GM23248 (cell line): ENCODE data around the gene MTCH2. TPM values are rescaled to one million over a fixed set of nuclear protein-coding genes. Genes with fewer than 3 reads are reported as not detected.

Source experiments
- DNase-seq: peaks from one replicate; pipeline ENCODE4 v3.0.0-alpha.2; 2015
- H2AFZ ChIP-seq: fragments of 200-600 bp; sonication (generic); 2 replicates; pipeline ENCODE4 v1.6.1; 2016; ENCODE audit warnings: antibody characterized with exemption
- H3F3A ChIP-seq: fragments of 200-600 bp; sonication (generic); 2 replicates; pipeline ENCODE4 v1.6.1; 2016; ENCODE audit warnings: mild to moderate bottlenecking, antibody characterized with exemption, mixed run types; ENCODE audit not compliant: insufficient read depth
- H3K27ac ChIP-seq: fragments of 200-600 bp; sonication (generic); 2 replicates; pipeline ENCODE4 v1.5.1; 2016; ENCODE audit warnings: mild to moderate bottlenecking
- H3K27me3 ChIP-seq: fragments of 200-600 bp; sonication (generic); replicated peaks from 2 replicates; pipeline ENCODE4 v1.6.1; 2016; ENCODE audit warnings: mild to moderate bottlenecking; ENCODE audit not compliant: insufficient read depth
- H3K36me3 ChIP-seq: fragments of 200-600 bp; sonication (generic); 2 replicates; pipeline ENCODE4 v1.6.1; 2016; ENCODE audit warnings: low read depth, mild to moderate bottlenecking
- H3K4me1 ChIP-seq: fragments of 200-600 bp; sonication (generic); 2 replicates; pipeline ENCODE4 v1.6.1; 2016; ENCODE audit warnings: mild to moderate bottlenecking; ENCODE audit not compliant: insufficient read depth
- H3K4me2 ChIP-seq: fragments of 200-600 bp; sonication (generic); one replicate; pipeline ENCODE4 v1.6.1; 2016; ENCODE audit warnings: mild to moderate bottlenecking; ENCODE audit not compliant: unreplicated experiment
- H3K4me3 ChIP-seq: fragments of 200-600 bp; sonication (generic); 2 replicates; pipeline ENCODE4 v1.5.1; 2016; ENCODE audit warnings: mild to moderate bottlenecking
- H3K79me2 ChIP-seq: fragments of 200-600 bp; sonication (generic); 2 replicates; pipeline ENCODE4 v1.6.1; 2016; ENCODE audit warnings: mild to moderate bottlenecking; ENCODE audit not compliant: insufficient read depth
- H3K9ac ChIP-seq: fragments of 200-600 bp; sonication (generic); 2 replicates; pipeline ENCODE4 v1.6.1; 2016; ENCODE audit warnings: mild to moderate bottlenecking
- H3K9me2 ChIP-seq: fragments of 200-600 bp; sonication (generic); 2 replicates; pipeline ENCODE4 v1.6.1; 2016; ENCODE audit warnings: mixed run types, mild to moderate bottlenecking, moderate library complexity; ENCODE audit not compliant: insufficient read depth
- H3K9me3 ChIP-seq: fragments of 200-600 bp; sonication (generic); one replicate; pipeline ENCODE4 v1.6.1; 2017; ENCODE audit warnings: low read depth
- H4K20me1 ChIP-seq: fragments of 200-600 bp; sonication (generic); 2 replicates; pipeline ENCODE4 v1.6.0; 2016; ENCODE audit not compliant: insufficient read depth
- EZH2 ChIP-seq: fragments of 200-600 bp; sonication (generic); IDR thresholded peaks from 2 replicates; pipeline ENCODE4 v1.6.1; 2018; ENCODE audit warnings: antibody characterized with exemption, mild to moderate bottlenecking; ENCODE audit not compliant: insufficient read depth, poor library complexity, severe bottlenecking
- EZH2phosphoT487 ChIP-seq: fragments of 200-600 bp; sonication (generic); IDR thresholded peaks from 2 replicates; pipeline ENCODE4 v1.6.1; 2018; ENCODE audit warnings: antibody characterized with exemption, moderate library complexity, mild to moderate bottlenecking, low read depth; ENCODE audit not compliant: insufficient read depth
- WGBS, 2 experiments: methylation state at CpG; one replicate each; pipeline ENCODE4 v1.1.6; 2015 to 2017; ENCODE audit warnings: low lambda C conversion rate in 2 of 2, low coverage in 1 of 2; ENCODE audit errors: missing lambda C conversion rate in 2 of 2; 5-methylcytosine and 5-hydroxymethylcytosine counted together
- in situ Hi-C: fragments of 300-500 bp; cut with MboI; formaldehyde crosslinking; loops from 2 replicates; pipeline ENCODE4 v1.15.0; 2020
- polyA plus RNA-seq: library from polyadenylated mRNA; unstranded; fragments of >200 nt; fragmentation: Nextera tagmentation; extraction: Ambion mirVana; gene quantifications from 2 replicates; pipeline ENCODE4 v1.2.1, GENCODE V29; 2016
- total RNA-seq: library from RNA; depleted of rRNA; stranded (reverse); fragments of >200 nt; shearing (Covaris generic); gene quantifications from 2 replicates; pipeline ENCODE4 v1.2.3, GENCODE V29; 2014

MTCH2 gene
- total and polyA plus RNA-seq, 2 experiments from 2014 or later: 84.2 to 169 TPM

DNA sequence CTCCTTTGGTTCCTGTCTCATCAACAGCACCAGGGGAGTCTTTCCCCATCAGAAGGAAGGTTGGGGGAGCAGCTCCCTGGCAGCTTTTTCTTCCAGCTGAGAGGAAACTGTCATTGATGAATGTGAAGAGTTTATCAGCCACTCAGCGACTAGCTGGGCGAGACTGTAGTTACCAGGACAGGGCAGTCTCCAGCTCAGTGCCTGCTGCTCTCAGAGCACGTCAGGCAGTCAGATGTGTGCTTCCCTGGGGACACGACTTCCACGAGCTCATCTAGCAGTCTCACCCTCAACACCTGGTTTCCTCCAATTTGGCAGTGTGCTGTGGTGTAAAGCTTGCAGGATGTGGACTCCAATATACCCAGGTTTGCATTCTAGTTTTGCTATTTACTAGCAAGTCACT, 35.6 kb downstream of the MTCH2 start:
- no peaks in the 10 kb centered on the region for H3K27me3 ChIP-seq
- H3K4me3 ChIP-seq: no peak overlapping the region
- H2AFZ ChIP-seq: peak overlapping the region; percentile 1; the same call in 1 of the 2 replicates
- peaks cover 31% of the 10 kb centered on the region for H3K4me1 ChIP-seq
- peak; percentile 74 for DNase-seq
- no peaks in the 10 kb centered on the region for H3K9me2 ChIP-seq
- H4K20me1 ChIP-seq: no peaks in the 10 kb centered on the region
- H3F3A ChIP-seq: peaks cover 26% of the 10 kb centered on the region
- in situ Hi-C loops: no loop called here
- peak overlapping the region; percentile 70 for H3K27ac ChIP-seq
- TF ChIP-seq EZH2phosphoT487: no peak
- TF ChIP-seq EZH2: no peak
- no peaks in the 10 kb centered on the region for H3K79me2 ChIP-seq
- H3K4me2 ChIP-seq: peak overlapping the region; percentile 76
- H3K9me3 ChIP-seq: no peaks in the 10 kb centered on the region
- peak overlapping the region; percentile 28; the same call in 1 of the 2 replicates for H3K9ac ChIP-seq
- 7 to 13% methylated on average over 5 of the region's 5 CpGs for WGBS, 2 experiments
- H3K36me3 ChIP-seq: no peaks in the 10 kb centered on the region

- H3K27ac ChIP-seq: no peak overlapping the region
- no peaks in the 10 kb centered on the region for H3K36me3 ChIP-seq
- peaks cover 26% of the 10 kb centered on the region for H3F3A ChIP-seq
- peaks cover 31% of the 10 kb centered on the region for H3K4me1 ChIP-seq
- WGBS, 2 experiments: 100% methylated on average over 3 of the region's 3 CpGs
- no peaks in the 10 kb centered on the region for H3K79me2 ChIP-seq
- H3K27me3 ChIP-seq: no peaks in the 10 kb centered on the region
- DNase-seq: no peak
- TF ChIP-seq EZH2phosphoT487: no peak
- no peak for TF ChIP-seq EZH2
- no peaks in the 10 kb centered on the region for H4K20me1 ChIP-seq
- in situ Hi-C loops: no loop called here
- H3K4me2 ChIP-seq: no peak overlapping the region
- H3K9me2 ChIP-seq: no peaks in the 10 kb centered on the region
- H3K4me3 ChIP-seq: no peak overlapping the region
- H3K9ac ChIP-seq: no peak overlapping the region
- no peak overlapping the region for H2AFZ ChIP-seq
- H3K9me3 ChIP-seq: no peaks in the 10 kb centered on the region
These were observed 36.4 kb downstream of the MTCH2 start for GRCh38 chr11:47605921-47606320.

DNA sequence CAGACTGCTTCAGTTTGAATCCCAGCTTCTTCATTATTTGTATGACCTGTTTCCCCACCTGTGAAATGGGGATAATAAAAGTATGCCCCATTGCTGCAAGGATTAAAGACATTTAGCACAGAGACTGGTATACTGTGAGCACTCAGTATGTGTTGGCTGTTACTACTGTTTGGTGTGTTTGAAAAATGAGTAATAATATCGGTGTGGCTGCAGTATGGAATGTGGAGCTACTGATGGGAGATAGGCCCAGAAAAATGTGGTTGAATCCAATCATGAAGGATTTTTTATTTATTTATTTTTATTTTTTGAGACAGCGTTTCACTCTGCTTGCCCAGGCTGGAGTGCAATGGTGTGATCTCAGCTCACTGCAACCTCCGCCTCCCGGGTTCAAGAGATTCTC, 39.1 kb downstream of the MTCH2 start:
- no peak overlapping the region for H2AFZ ChIP-seq
- in situ Hi-C loops: no loop called here
- TF ChIP-seq EZH2phosphoT487 (no peak), EZH2 (no peak)
- peaks cover 29% of the 10 kb centered on the region for H3K4me1 ChIP-seq
- H4K20me1 ChIP-seq: no peaks in the 10 kb centered on the region
- H3K9me2 ChIP-seq: no peaks in the 10 kb centered on the region
- no peaks in the 10 kb centered on the region for H3K9me3 ChIP-seq
- no peaks in the 10 kb centered on the region for H3K36me3 ChIP-seq
- no peaks in the 10 kb centered on the region for H3K27me3 ChIP-seq
- WGBS, 2 experiments: 47 to 50% methylated on average over 4 of the region's 4 CpGs
- H3K4me3 ChIP-seq: no peak overlapping the region
- H3K79me2 ChIP-seq: no peaks in the 10 kb centered on the region
- H3K9ac ChIP-seq: no peak overlapping the region
- DNase-seq: peak; percentile 55
- H3F3A ChIP-seq: peaks cover 23% of the 10 kb centered on the region
- H3K27ac ChIP-seq: no peak overlapping the region
- no peak overlapping the region for H3K4me2 ChIP-seq

DNA sequence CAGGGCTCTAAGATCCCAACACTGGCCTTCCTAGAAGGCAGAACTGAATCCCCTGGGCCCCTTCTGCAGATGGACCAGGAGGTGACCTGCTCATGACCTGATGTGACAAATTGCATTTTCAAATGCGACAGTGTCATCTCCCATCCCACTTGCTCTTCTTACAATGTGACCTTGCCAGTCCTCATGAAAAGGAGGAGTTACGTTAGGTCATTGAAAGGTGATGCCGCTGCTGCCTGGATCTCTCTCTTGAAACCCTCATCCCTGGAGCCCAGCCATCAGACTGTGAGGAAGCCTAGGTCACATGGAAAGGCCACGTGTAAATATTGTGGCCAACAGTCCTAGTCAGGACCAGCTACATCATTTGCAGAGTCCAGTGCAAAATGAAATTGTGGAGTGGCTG, 42.5 kb downstream of the MTCH2 start:
- WGBS, 2 experiments: 79 to 83% methylated on average over 4 of the region's 4 CpGs
- Histone ChIP-seq H4K20me1 (no peaks in the 10 kb centered on the region), H3K36me3 (no peaks in the 10 kb centered on the region), H3K9me3 (no peaks in the 10 kb centered on the region), H3F3A (0 out of 2 replicates have a peak, but pooled peaks cover 6% of the 10 kb centered on the region), H3K79me2 (no peaks in the 10 kb centered on the region), H3K9ac (no peak overlapping the region), H3K4me1 (peaks cover 8% of the 10 kb centered on the region), H3K27me3 (peaks cover 6% of the 10 kb centered on the region), H3K9me2 (no peaks in the 10 kb centered on the region), H3K4me3 (no peak overlapping the region), H2AFZ (no peak overlapping the region), H3K4me2 (no peak overlapping the region), H3K27ac (no peak overlapping the region)
- TF ChIP-seq EZH2: no peak
- TF ChIP-seq EZH2phosphoT487: no peak
- in situ Hi-C loops: no loop called here
- no peak for DNase-seq

GRCh38 chr11:47595967-47596366, 46.4 kb downstream of the MTCH2 start:
- no peak overlapping the region for H3K9ac ChIP-seq
- no peaks in the 10 kb centered on the region for H3F3A ChIP-seq
- no peak overlapping the region for H3K27ac ChIP-seq
- H4K20me1 ChIP-seq: no peaks in the 10 kb centered on the region
- H3K9me2 ChIP-seq: no peaks in the 10 kb centered on the region
- DNase-seq: no peak
- H3K9me3 ChIP-seq: no peaks in the 10 kb centered on the region
- in situ Hi-C loops: no loop called here
- no peak overlapping the region for H3K4me2 ChIP-seq
- no peak overlapping the region for H3K4me3 ChIP-seq
- 0 out of 2 replicates have a peak, but pooled peaks cover 3% of the 10 kb centered on the region for H3K4me1 ChIP-seq
- TF ChIP-seq EZH2phosphoT487: no peak
- TF ChIP-seq EZH2: no peak
- peaks cover 35% of the 10 kb centered on the region for H3K27me3 ChIP-seq
- no peaks in the 10 kb centered on the region for H3K79me2 ChIP-seq
- no peaks in the 10 kb centered on the region for H3K36me3 ChIP-seq
- 89 to 100% methylated on average over 1 of the region's 1 CpG for WGBS, 2 experiments
- no peak overlapping the region for H2AFZ ChIP-seq
